GM12864 (cell line): ENCODE measurements around the gene PSMF1.

ENCODE experiments used
- DNase-seq: peaks from one replicate; pipeline ENCODE4 v3.0.0-alpha.2; 2011; ENCODE audit warnings: low read depth
- H3K4me3 ChIP-seq: 2 replicates; pipeline ENCODE4 v1.5.1; 2011; ENCODE audit warnings: mild to moderate bottlenecking, low read depth, low read length, control low read depth
- TF ChIP-seq, protein P1 (sequence below): IDR thresholded peaks from 2 replicates; pipeline ENCODE4 v1.5.1; 2011; ENCODE audit warnings: low read depth, mild to moderate bottlenecking, moderate library complexity, low read length, control low read depth, inconsistent platforms; ENCODE audit errors: missing control alignments

PSMF1 gene

GRCh38 chr20:1191299-1191698 is 72.9 kb downstream of the PSMF1 start:
- TF ChIP-seq, protein P1, sequence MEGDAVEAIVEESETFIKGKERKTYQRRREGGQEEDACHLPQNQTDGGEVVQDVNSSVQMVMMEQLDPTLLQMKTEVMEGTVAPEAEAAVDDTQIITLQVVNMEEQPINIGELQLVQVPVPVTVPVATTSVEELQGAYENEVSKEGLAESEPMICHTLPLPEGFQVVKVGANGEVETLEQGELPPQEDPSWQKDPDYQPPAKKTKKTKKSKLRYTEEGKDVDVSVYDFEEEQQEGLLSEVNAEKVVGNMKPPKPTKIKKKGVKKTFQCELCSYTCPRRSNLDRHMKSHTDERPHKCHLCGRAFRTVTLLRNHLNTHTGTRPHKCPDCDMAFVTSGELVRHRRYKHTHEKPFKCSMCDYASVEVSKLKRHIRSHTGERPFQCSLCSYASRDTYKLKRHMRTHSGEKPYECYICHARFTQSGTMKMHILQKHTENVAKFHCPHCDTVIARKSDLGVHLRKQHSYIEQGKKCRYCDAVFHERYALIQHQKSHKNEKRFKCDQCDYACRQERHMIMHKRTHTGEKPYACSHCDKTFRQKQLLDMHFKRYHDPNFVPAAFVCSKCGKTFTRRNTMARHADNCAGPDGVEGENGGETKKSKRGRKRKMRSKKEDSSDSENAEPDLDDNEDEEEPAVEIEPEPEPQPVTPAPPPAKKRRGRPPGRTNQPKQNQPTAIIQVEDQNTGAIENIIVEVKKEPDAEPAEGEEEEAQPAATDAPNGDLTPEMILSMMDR, result no peak
- no peak for DNase-seq
- no peak overlapping the region for H3K4me3 ChIP-seq

DNA sequence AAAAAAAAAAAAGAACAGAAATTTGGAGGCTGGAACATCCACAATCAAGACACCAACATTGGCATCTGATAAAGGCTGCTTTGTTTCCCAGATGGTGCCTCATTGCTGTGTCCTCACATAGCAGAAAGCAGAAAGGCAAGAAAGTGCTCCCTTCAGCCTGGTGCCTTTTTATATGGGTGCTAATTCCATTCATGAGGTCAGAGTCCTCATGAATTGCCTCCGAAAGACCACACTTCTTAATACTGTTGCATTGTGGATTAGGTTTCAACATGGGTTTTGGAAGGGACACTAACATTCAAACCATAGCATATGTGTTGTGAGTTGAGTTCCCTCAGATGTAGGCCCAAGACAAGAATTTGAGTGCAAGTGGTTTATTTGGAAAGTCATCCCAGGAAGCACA is 76.8 kb downstream of the PSMF1 start:
- no peak overlapping the region for H3K4me3 ChIP-seq
- TF ChIP-seq, protein P1, result no peak
- DNase-seq, result no peak

- no peak overlapping the region for H3K4me3 ChIP-seq
- TF ChIP-seq, protein P1, result no peak
- no peak for DNase-seq
Measured at GRCh38 chr20:1196634-1197033, 78.2 kb downstream of the PSMF1 start.

DNA sequence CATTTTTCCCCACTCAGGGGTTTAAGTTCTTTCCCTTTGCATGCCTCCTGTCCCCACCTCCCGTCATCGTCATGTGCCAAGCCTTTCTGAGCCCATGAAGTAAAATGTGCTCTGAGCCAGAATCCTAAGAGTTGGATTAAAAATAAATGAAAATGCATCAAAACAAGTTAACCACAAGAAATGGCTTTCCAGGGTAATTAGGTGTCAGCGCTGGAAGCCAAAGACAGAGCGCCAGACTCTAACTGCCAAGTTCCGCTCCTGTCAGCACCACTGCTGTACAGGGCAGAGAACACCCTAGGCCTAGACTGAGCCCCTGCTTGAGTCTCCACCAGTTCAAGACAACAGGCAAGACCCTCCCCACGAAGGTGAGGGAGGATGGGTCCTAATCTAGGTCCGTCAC is 79.4 kb downstream of the PSMF1 start:
- no peak for DNase-seq
- TF ChIP-seq, protein P1, result no peak
- no peak overlapping the region for H3K4me3 ChIP-seq

GRCh38 chr20:1198751-1199150 is 80.3 kb downstream of the PSMF1 start:
- no peak for DNase-seq
- H3K4me3 ChIP-seq, result no peak overlapping the region
- TF ChIP-seq, protein P1, result no peak

- TF ChIP-seq, protein P1, result no peak
- no peak for DNase-seq
- no peak overlapping the region for H3K4me3 ChIP-seq
Measured at GRCh38 chr20:1199212-1199873, 80.9 kb downstream of the PSMF1 start.

DNA sequence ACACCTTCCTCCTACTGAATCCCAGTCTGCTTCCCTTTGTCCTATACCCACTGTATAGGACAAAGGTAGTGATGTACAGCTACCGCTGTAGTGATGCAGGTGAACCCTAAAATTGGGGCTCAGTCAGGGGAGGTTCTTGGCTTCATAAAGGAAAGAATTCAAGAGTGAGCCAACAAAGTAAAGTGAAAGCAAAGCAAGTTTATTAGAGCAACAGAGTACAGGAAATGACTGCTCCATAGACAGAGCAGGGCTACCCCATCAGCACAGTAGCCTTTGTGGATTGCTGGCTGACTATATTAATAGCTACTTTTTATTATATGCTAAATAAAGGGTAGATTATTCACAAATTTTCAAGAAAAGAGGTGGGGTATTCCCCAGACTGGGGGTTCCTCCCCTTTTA is 81.6 kb downstream of the PSMF1 start:
- TF ChIP-seq, protein P1, result no peak
- DNase-seq, result no peak
- H3K4me3 ChIP-seq, result no peak overlapping the region
